MM.1S (cell line): Measurements from ENCODE around the gene RASD2.

Source experiments
- EZH2 ChIP-seq: fragments of 300-600 bp; sonication (generic); optimal IDR thresholded peaks from 2 replicates; pipeline ENCODE3; 2017; ENCODE audit warnings: low read depth, mild to moderate bottlenecking, antibody characterized with exemption, low read length, mixed read lengths
- TF ChIP-seq, protein P1 (sequence below): fragments of 300-600 bp; sonication (generic); IDR thresholded peaks from 2 replicates; pipeline ENCODE4 v1.5.1; 2016; ENCODE audit warnings: antibody characterized with exemption, low read length, mixed read lengths

DNA sequence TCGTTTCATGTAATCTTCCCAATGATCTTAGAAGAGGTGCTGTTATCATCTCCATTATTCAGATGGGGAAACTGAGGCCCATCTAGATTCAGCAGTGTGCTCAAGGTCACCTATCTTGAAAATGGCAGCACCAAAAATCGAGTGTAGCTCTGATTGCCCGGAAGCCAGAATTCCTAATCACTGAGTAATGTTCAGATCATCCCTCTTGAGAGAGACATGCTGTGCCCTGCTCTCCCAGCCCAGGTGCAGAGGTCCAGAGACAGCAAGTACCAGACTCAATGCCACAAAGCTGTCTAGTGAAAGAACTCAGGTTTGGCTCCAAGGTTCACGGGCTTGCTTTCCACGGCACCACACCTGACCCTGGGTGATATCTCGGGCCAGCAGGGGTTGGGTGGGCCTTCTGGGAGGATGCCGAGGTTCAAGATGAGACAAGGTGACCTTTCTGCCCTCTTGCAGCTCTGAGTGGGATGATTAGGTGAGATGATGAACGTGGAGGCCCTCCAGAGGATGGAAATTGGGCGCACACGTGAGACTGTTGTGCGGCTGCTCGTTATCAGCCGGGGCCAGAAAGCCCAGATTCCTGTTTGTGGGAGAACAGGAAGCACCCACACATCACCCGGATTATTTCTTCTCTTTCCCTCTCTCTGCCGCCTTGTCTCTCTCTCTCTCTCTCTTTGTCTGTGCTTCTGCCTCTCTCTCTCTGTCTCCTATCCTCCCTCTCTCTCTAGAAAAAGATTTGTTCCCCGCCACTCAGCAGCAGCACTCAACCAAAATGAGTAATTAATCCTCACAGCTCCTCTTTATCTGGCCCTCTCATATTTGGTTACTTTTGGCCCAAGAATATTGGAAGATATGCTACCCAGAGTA, 19.0 kb upstream of the RASD2 start:
- no peak for TF ChIP-seq EZH2
- TF ChIP-seq, protein P1, sequence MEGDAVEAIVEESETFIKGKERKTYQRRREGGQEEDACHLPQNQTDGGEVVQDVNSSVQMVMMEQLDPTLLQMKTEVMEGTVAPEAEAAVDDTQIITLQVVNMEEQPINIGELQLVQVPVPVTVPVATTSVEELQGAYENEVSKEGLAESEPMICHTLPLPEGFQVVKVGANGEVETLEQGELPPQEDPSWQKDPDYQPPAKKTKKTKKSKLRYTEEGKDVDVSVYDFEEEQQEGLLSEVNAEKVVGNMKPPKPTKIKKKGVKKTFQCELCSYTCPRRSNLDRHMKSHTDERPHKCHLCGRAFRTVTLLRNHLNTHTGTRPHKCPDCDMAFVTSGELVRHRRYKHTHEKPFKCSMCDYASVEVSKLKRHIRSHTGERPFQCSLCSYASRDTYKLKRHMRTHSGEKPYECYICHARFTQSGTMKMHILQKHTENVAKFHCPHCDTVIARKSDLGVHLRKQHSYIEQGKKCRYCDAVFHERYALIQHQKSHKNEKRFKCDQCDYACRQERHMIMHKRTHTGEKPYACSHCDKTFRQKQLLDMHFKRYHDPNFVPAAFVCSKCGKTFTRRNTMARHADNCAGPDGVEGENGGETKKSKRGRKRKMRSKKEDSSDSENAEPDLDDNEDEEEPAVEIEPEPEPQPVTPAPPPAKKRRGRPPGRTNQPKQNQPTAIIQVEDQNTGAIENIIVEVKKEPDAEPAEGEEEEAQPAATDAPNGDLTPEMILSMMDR, result no peak
